ENCODE measurements around the gene IL12RB1.

Gene IL12RB1

DNA sequence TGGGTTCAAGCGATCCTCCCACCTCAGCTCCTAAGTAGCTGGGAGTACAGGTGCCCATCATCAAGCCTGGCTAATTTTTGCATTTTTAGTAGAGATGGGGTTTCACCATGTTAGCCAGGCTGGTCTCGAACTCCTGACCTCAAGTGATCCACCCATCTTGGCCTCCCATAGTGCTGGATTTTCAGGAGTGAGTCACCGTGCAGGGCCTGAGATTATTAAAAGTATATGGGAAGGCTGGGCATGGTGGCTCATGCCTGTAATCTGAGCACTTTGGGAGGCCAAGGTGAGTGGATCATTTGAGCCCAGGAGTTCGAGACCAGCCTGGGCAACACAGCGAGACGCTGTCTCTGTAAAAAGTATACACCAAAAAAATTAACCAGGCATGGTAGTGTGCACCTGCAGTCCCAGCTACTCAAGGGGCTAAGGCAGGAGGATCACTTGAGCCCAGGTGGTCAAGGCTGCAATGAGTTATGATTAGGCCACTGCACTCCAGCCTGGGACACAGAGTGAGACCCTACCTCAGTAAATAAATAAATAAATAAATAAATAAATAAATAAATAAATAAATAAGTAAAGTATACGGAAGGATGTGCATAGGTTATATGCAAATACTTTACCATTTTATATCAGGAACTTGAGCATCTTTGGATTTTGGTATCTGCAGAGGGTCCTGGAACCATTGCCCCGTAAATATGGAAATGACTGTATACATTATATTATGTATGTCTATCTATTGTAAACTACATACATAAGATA lies 854 bp downstream of the IL12RB1 start:
- H3K27ac ChIP-seq = no peak overlapping the region
- no peak for TF ChIP-seq ZFX (IDR thresholded peaks at IDR 0.05; ENCODE audit: borderline replicate concordance)
- TF ChIP-seq, protein P1, sequence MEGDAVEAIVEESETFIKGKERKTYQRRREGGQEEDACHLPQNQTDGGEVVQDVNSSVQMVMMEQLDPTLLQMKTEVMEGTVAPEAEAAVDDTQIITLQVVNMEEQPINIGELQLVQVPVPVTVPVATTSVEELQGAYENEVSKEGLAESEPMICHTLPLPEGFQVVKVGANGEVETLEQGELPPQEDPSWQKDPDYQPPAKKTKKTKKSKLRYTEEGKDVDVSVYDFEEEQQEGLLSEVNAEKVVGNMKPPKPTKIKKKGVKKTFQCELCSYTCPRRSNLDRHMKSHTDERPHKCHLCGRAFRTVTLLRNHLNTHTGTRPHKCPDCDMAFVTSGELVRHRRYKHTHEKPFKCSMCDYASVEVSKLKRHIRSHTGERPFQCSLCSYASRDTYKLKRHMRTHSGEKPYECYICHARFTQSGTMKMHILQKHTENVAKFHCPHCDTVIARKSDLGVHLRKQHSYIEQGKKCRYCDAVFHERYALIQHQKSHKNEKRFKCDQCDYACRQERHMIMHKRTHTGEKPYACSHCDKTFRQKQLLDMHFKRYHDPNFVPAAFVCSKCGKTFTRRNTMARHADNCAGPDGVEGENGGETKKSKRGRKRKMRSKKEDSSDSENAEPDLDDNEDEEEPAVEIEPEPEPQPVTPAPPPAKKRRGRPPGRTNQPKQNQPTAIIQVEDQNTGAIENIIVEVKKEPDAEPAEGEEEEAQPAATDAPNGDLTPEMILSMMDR (IDR thresholded peaks at IDR 0.05) = no peak

DNA sequence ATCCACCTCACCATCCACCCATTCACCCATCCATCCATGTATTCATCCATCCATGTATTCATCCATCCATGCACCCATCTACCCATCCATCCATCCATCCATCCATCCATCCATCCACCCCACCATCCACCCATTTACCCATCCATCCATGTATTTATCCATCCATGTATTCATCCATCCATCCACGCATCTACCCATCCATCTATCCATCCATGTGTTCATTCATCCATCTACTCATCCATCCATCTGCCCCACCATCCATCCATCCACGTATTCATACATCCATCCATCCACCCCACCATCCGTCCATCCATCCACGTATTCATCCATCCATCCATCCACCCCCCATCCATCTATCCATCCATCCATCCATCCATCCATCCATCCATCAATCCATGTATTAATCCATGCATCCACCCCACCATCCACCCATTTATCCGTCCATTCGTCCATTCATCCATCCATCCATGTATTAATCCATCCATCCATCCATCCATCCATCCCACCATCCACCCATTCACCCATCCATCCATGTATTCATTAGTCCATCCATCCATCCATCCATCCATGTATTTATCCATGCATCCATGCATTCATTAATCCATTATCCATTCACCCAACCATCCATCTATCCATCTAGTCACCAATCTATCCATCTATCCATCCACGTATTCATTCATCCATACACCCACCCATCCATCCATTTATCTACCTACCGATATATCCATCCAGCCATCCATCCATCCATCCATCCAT lies 2.6 kb downstream of the IL12RB1 start:
- TF ChIP-seq ZFX (IDR thresholded peaks at IDR 0.05; ENCODE audit: borderline replicate concordance) = no peak
- TF ChIP-seq, protein P1 (IDR thresholded peaks at IDR 0.05) = no peak
- H3K27ac ChIP-seq = no peak overlapping the region

- no peak overlapping the region for H3K27ac ChIP-seq
- TF ChIP-seq ZFX (IDR thresholded peaks at IDR 0.05; ENCODE audit: borderline replicate concordance) = no peak
- TF ChIP-seq, protein P1 (IDR thresholded peaks at IDR 0.05) = peak; percentile 38
These were observed 12.5 kb downstream of the IL12RB1 start for GRCh38 chr19:18074192-18074591.

DNA sequence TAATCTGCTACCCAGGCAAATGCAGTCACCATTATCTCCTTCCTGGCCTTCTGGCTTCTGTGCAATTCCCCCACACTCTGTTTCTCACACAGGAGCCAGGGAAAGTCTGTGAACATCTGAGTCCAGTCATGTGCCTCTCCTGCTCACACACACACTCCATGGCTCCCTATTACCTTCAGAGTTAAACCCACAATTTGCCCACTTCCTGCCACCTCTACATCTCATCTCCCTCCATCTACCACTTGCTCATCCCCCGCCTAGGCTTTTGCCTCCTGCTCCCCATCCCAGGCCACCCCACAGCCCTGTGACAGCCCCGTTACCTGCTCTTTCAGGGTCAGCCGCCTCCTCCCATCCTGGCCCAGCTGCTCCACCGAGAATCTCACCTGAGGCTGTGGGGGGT lies 13.5 kb downstream of the IL12RB1 start:
- H3K27ac ChIP-seq = no peak overlapping the region
- TF ChIP-seq, protein P1 (IDR thresholded peaks at IDR 0.05) = no peak
- no peak for TF ChIP-seq ZFX (IDR thresholded peaks at IDR 0.05; ENCODE audit: borderline replicate concordance)

- no peak for TF ChIP-seq ZFX (IDR thresholded peaks at IDR 0.05; ENCODE audit: borderline replicate concordance)
- TF ChIP-seq, protein P1 (IDR thresholded peaks at IDR 0.05) = no peak
- no peak overlapping the region for H3K27ac ChIP-seq
These were observed 14.4 kb downstream of the IL12RB1 start for GRCh38 chr19:18072335-18072734.

GRCh38 chr19:18070181-18070580 lies 16.6 kb downstream of the IL12RB1 start:
- no peak overlapping the region for H3K27ac ChIP-seq
- TF ChIP-seq, protein P1 (IDR thresholded peaks at IDR 0.05) = no peak
- no peak for TF ChIP-seq ZFX (IDR thresholded peaks at IDR 0.05; ENCODE audit: borderline replicate concordance)

- no peak for TF ChIP-seq ZFX (IDR thresholded peaks at IDR 0.05; ENCODE audit: borderline replicate concordance)
- TF ChIP-seq, protein P1 (IDR thresholded peaks at IDR 0.05) = no peak
These were observed 17.4 kb downstream of the IL12RB1 start for GRCh38 chr19:18069383-18069782.

More at GRCh38 chr19:18069383-18069782, 17.4 kb downstream of the IL12RB1 start:
- no peak overlapping the region for H3K27ac ChIP-seq

Measured in 22Rv1 (cell line).